CD4-positive, alpha-beta T cell treated with Interleukin-4 for 1 hour (primary cell): ENCODE results near the gene PACRG.

Experiments used
- DNase-seq, 2 donors: peaks; one replicate each; pipeline ENCODE4 v3.0.0-alpha.2; 2020 to 2022

PACRG gene

DNA sequence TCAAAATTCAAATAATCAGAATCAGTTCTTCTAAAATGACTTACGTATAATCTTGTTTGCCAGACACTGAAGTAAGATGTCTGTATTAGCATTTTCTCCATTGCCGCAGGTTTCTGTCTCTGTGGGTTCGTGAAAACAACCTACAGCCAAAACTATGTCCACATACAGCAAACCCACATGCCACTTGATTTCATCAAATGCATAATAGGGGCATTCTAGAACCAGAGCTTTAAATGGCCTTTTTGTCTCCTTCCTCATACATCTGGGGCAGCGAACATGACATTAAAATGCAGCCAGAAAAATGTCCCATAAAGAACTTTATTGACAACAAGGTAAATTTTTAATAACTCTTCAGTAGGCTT is 596.5 kb downstream of the PACRG start:
- DNase-seq = no peak

DNA sequence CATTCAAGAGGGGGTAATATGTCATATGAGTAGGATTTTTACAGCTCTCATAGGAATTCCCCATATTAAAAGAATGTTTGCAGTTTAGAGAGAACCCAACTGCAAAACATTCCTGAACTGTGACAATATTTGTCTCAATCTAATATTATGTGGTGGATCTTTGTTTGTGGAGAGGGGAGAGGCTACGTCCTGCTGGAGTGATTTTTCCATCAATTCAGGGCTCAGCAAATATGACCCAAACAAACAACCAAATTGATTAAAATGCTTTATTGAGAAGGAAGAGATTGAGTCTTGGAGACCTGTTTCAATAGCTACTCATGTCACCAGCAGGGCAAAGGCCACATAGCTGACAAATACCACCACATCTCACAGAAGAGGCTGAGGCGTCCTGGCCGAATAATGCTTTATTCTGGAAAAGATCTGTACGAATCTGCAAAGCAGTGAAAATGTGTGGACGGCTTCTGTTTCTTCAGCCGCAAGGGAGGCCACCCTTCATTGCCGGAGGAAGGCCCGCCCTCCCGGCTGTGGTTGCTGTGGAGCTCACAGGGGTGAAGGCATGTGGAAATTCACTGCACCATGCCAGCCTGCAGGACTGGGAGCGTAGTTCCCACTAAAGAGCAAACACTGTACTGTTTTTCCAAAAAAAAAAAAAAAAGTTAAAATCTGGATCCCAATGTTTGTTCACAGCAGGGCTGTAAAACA is 597.1 kb downstream of the PACRG start:
- no peak for DNase-seq

DNA sequence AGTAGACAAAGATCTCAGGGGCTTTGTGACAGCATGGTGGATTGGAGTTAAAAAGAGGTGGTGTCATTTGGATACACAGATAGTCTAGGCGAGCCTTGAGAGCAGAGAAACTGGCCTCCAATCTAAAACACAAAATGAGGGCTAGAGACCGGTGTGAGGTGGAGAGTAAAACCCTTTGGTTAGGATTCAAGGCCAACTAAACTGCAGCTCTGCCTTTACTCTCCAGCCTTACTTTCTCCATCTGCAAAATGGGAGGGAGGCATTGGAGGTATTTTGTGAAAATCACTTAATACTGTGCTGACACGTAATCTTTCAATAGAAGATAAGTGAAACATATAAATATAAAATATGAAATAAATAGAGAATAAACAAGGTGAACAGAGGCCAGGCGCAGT is 597.6 kb downstream of the PACRG start:
- no peak for DNase-seq

DNA sequence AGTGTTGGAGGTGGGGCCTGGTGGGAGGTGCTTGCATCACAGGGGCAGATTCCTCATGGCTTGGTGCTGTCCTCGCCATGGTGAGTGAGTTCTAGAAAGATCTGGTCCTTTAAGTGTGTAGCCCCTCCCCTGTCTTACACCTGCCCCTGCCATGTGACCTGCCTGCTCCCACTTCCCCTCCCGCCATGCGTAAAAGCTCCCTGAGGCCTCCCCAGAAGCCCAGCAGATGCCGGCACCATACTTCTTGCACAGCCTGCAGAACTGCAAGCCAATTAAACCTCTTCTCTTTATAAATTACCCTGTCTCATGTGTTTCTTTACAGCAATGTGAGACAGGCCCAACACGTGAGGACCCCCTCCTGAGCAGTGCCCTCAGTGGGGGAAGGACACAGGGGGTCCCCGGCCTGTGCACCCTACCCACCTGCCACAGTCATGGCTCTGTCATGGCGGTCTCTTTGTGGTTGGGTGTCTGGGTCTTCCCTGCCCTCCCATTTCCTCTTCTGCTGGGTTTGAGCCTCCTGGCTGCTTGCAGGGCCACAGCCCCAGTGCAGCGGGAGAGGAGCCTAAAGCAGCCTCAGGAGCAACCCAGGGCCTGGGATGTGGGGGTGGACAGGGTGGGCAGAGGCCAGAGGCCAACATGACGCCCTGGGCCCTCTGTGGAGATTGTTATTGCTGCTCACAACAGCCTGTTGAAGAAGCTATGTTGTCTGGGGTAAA is 599.5 kb downstream of the PACRG start:
- no peak for DNase-seq

DNA sequence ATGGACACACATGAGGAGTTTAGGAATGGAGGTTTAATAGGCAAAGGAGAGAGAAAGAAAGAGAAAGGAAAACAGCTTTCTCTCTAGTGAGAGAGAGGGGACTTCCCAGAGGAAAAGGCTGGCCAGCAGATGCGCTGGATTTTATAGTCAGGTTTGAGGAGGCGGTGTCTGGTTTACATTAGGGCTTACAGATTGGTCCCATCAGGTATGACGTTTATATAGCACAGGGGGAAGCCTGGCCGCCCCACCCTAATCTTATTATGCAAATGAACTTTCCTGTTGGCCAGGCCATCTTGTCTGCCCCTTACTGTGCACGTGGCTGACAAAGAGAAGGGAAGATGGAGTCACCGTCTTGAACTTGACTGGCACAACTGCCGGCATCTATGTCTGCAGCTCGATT is 600.1 kb downstream of the PACRG start:
- no peak for DNase-seq

DNA sequence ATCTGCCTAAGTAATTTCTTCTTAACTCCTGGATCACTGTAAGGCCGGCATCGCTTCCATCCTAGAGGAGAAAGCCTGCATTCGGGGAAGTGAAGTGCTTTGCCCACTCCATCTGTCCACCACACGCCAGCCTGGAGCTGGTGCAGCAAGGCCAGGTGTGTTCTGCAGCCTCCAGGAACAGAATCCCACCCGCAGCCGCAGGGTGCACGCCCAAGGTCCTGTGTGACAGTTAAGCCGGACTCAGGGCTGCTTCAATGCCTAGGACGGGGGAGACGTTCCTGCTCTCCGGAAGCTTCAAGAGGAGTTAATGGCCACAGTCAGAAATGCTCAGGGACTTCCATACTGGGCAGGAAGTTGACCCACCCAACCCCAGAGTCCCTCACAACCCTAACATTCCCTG is 600.6 kb downstream of the PACRG start:
- no peak for DNase-seq

DNA sequence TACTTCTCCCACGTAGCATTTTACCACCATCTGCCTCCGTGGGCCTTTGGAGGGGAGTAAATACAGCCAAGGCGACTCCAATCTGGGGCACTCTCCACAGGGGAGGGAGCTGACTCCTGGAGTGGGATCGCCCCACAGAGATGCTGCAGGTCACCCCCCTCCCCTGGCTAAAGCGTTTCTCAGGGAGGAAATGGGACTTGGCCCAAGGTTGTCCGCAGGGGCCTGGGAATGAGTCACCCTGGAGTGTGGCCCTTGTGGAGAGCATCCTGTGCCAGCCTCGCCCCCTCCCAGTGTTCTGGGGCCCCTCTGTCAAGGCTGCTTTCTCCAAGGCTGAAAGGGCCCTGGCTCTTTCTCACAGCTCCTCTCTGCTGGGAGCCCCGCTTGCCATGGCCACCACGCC is 602.2 kb downstream of the PACRG start:
- DNase-seq = no peak

DNA sequence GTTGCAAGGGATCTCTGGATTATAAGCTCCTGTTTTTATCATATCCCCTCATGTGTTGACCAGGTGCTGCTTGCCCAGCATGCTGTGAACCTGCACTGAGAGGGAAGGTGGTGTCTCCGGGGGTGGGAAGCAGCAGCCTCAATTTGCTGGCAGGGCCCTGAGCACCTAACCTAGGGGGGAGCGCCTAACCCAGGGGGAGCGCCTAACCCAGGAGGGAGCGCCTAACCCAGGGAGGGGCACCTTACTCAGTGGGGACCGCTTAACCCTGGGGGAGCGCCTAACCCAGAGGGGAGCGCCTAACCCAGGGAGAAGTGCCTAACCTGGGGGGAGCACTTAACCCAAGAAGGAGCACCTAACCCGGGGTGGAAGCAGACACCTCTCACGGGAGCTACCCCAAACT is 603.5 kb downstream of the PACRG start:
- DNase-seq = no peak

DNA sequence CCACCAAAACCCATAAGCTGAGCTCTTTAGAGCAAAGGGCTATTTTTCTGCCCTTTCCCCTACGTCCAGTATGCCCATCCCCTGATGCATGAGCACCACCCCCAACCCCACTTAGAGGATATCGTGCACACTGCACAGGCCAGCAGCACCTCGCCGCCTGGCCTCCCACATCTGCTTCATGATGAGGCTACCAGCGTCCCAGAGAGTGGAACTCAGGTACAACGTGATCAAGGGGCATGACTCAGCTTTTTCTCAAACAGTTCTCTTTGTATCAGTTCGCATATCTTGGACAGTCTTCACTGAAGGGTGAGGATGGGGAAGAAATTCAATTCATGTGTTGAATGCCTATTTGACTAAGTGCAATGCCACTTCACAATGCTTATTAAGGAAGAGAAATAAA is 604.8 kb downstream of the PACRG start:
- no peak for DNase-seq

DNA sequence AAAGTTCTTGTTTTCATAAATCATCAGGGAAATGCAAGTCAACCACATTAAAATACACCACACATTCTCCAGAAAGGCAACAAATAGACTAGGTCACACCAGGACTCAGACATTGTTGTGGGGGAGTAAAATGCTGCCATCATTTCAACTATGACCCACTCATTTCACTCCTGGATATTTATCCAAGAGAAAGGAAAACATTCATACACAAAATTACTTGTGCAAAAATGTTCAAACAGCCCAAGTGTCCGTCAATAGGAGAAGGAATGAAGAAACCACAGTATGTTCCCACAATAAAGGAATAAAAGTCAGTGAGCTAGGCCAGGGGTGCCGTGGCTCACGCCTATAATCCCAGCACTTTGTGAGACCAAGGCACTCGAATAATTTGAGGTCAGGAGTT is 605.3 kb downstream of the PACRG start:
- no peak for DNase-seq

DNA sequence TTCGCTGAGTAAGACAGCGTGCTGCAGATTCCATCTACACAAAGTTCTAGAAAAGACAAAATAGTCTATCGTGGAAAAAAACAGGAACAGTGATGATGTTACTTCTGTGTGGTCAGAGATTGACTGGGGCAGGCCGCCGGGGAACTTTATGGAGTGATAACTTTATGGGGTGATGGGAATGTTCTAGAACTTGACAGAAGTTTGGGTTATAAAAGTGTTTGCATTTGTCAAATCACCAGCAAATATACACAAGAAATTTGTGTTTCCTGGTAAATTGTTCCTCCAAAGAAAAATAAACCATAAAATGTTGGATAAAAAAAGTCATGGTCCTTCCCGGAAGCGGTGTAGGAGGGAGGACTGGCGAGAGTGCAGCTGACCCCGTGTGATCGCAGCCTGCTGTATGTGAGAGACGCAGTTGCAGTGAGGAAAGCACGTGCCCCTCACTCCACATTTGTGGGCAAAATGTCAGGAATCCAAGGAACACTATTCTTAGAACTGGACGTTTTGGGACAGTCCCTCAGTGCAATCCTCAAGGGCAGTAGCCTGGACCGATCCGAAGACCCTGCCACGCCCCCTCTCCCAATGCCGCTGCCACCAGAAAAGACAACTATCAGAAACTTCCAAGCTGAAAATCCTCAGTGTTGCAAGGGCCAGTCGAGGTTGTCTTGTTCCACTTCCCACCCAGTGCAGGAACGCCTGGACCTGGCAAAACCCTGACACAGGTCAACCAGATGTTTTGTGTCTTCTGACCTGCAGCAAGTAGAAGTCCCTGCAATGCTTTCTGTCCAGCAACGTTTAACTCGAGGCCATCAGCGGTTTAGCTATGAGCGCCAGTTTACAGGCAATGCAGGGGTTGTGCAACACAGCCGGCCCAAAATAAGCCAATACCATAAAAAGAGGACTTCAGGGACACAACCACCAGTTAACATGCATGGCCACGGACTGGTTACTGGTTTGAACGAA is 606.2 kb downstream of the PACRG start:
- DNase-seq = no peak

DNA sequence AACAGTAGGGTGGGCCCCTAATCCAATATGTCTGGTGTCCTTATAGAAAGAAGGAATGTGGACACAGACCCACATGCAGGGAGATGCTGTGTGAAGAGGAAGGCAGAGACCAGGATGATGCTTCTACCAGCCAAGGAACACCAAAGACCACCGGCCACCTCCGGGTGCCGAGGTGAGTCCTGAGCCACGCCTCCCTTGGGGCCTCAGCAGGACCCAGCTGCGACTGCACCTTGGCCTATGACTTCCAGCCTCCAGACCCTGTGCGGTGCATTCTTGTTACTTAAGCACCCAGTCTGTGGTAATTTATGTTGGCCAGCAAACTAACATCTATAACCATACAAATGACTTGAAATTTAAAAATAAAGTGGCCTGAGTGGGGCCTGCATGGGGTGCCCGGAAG is 607.3 kb downstream of the PACRG start:
- no peak for DNase-seq

DNA sequence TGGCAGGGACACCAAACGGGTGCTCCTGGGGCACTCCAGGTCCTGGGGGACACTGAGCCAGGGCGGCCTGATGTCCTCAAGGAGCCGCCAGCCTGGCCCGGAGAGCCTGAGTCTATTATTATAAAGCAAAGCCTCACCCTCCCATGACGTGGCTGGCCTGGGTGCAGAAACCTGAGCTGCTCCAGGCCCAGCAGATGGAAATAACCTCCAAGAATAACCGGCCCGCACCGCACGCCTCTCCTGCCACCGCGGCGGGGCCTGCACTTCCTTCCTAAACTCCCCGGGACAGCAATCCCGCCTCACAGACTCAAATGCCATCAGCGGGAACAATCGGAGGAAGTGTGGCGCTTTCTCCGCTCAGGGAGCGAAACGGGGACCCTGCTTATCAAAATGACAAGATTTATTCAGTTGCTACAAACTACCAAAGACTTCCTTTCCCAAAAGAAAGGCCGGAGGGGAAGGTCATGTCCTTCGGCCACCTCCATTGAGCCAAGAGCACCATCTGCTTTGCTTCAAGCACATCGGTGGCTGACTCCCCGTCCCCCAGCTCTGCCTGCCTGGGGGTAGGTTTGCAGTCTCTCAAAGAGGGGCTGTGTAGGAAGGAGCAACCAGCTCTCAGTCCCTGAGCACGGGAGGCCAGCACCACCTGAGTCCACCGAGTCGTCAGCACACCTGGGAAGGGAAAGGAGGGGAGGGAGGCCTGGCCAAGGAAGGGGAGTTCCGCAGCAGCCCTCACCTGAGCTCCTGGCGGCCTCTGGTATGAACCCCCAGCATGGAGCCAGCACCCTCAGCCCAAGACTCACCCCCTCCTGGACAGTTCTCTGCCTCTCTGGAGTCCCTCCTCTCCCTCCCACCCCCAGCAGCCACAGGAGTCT is 608.1 kb downstream of the PACRG start:
- no peak for DNase-seq

DNA sequence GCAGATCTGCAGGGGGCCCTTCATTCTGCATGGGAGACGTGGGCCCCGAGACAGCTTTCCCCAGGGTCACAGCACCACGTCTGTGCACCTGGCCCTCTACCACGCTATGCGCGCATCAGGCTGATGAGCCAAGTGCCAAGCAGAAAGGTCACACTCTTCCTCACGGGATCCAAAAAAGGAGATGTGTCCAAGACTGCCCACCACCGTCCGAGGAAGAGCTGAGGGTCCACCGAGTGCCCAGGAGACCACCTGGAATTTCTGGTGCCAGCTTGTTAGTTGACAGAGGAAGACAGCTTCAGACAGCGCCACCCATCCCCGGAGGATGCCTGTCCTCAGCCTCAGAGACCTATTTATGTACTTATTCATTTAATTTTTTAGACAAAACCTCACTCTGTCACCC is 609.2 kb downstream of the PACRG start:
- no peak for DNase-seq

DNA sequence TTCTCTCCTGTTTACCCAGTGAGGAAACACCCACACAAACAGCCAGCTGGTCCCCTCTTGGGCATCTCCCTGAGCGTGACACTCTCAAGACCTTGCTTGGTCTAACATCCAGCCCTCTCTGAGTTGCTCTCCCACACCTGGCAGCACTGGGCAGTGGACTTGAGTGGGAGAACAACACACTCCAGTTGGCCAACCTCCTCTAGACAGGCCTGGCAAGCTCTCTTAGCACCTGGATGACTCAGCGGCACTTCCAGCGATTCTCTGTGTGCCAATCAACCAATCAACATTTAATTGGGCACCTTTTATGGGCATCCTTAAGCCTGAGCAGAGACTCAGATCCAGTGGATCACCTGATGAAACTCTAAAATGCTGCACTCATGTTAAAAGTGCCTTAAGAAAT is 610.2 kb downstream of the PACRG start:
- DNase-seq = no peak

DNA sequence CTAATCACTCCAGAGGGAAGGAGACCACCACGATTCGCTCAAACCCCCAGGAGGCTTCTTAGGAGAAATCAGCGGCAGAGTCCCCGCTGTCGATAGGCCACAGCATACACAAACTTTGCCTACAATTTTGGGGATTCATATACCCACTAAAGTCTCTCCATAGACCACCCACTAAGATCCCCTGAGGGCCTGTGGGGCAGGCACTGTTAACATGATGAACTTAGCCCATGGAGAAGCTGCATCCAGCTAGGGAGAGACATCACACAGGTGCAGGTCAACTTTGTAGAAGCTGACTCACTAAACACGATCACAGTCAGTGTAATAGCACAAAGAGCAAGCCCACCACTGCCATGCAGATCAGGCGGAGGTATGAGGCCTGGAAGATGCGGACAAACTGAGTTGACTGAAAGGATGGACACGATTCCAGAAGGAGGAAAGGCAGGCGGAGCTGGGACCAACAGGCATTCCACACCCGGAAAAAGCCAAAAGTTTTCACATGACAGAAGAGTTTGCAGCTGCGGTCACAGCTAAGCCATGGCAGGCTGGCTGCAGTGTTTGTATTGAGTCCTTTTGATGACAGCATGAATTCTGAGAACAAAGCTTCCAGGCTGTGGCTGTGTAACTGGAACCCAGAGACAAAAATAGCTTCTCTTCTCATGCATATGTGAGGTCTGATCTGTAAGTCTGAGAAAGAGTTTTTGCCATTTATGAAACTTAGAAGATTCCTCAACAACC is 611.1 kb downstream of the PACRG start:
- DNase-seq = no peak

DNA sequence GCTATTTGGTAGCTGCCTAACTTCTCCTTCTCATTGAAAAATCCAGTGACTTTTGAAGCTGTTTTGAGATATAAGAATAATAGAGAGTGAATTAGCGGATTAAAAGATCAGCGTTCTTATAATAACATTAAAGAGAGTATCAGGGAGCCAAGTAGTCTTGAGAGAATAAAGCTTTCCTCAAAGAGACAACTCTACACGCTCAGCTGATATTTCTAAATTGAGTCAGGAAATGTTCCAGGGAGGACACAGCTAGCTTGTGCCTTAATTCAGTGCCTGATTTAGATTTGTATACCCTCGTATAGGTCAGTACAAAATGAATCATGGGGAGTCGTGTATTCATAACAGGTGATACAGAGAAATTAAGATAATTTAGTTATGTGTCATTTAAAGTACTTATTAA is 611.7 kb downstream of the PACRG start:
- DNase-seq = no peak

DNA sequence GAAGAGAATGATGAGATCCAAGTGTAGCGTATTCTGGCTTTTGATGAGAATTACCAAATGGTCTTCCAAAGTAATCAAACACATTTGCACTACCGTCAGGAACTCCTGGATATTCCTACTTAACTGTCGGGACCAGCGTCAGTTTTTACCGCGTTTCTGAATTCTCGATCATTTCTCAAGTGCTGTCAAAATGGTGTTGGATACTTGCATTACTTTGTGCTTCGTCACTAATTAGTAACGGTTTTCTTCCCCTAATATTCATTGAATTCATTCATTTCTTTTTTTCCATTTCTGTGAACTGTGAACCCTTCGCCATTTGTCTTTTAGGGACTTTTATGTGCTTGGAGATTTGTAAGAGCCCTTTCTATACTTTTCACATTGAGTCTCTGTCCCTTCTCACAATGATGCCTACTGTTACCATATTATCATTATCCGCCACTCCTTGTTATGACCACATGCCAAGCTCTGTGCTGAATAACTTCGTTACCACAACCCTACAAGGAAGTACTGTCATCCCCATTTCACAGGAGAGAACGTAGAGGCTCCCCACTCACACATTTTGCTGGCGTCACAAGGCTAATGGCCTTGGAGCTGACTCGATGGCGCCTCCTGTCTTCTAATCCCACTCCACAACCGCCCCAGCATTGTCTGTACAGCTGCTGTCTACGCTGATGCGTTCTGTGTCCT is 612.6 kb downstream of the PACRG start:
- no peak for DNase-seq

DNA sequence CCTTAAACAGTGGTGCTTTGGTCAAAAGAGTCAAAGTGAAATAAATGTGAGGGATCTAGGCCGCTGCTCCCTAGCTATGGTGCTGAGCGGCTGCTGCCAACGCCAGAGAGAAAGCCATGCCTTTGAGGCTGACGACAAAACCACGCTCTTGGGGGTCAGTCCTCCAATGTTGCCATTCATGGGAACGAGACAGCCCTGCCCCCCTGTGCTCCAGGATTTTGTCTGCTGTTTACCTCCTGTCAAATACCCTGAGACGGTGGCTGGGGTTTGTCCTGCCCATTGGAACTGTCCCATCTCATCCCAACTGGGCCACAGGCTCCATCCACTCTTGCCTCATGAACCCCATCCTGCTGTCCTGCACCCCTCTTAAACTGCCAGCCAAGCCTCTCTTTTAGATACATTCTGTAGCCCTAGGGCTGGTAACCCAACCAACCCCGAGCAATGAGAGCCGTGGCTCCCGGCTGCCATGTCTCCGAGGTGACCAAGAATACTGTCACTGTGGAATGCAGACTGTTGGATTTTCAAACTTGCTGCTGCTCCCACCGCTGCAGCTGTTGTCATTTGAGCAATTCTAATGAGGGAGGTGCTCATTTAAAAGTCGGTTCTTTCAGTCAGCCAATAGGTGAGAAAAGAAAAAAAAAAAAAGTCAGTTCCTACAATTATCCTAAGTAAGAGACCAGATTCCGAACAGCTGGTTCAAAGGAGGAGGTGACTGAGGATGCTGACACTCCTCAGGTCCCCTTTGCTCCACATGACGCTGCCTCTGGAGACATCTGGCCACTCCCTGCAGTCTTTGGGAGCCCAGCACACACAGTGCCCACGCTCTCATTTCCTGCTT is 613.7 kb downstream of the PACRG start:
- DNase-seq = no peak
